Measurements from ENCODE around the gene PCSK9.

DNA sequence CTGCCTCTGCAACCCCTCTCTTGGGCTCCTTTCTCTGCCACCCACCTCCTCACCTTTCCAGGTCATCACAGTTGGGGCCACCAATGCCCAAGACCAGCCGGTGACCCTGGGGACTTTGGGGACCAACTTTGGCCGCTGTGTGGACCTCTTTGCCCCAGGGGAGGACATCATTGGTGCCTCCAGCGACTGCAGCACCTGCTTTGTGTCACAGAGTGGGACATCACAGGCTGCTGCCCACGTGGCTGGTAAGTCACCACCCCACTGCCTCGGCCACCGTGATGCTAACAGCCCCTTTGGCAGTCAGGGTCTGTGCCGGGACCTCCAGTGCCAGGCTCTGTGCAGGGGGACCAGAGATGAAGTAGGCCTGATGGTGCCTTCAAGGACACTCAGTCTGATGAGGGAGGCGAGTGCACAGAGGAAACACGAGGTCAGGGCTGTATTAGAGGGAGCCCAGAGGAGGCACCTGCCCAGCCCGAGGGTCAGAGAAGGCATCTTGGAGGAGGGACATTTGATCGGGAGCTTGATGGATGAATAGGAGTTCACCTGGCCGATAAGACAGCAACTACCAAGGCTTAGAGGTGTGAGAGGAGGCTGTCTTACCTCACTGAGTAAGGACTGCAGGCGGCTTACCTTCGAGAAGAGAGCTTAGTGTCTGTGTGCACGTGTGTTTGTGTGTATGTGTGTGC is 18.1 kb downstream of the PCSK9 start:
- TF ChIP-seq, protein P1, sequence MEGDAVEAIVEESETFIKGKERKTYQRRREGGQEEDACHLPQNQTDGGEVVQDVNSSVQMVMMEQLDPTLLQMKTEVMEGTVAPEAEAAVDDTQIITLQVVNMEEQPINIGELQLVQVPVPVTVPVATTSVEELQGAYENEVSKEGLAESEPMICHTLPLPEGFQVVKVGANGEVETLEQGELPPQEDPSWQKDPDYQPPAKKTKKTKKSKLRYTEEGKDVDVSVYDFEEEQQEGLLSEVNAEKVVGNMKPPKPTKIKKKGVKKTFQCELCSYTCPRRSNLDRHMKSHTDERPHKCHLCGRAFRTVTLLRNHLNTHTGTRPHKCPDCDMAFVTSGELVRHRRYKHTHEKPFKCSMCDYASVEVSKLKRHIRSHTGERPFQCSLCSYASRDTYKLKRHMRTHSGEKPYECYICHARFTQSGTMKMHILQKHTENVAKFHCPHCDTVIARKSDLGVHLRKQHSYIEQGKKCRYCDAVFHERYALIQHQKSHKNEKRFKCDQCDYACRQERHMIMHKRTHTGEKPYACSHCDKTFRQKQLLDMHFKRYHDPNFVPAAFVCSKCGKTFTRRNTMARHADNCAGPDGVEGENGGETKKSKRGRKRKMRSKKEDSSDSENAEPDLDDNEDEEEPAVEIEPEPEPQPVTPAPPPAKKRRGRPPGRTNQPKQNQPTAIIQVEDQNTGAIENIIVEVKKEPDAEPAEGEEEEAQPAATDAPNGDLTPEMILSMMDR (conservative IDR thresholded peaks at IDR 0.05), result no peak
- no peak for TF ChIP-seq ZFX (IDR thresholded peaks at IDR 0.05)
